Activated T-cell treated with anti-CD3 and anti-CD28 coated beads, Interleukin-2, amount 50 U/mL, for 4 hours (primary cell): ENCODE results near the gene TAS2R1. TPM values are rescaled to one million over a fixed set of nuclear protein-coding genes. Genes with fewer than 3 reads are reported as not detected.

ENCODE experiments used
- ATAC-seq, 2 donors: fragments of 200-7000 bp; cut with Tn5 transposase; one replicate each; pipeline ENCODE4 v1.10.0; 2021
- DNase-seq: peaks from one replicate; pipeline ENCODE4 v3.0.0-alpha.2; 2020
- H3K27me3 Mint-ChIP-seq: one replicate; pipeline ENCODE4 v1.8.0; 2021; ENCODE audit warnings: low read depth, mixed read lengths
- H3K36me3 Mint-ChIP-seq: one replicate; pipeline ENCODE4 v1.8.0; 2022; ENCODE audit warnings: mixed read lengths; ENCODE audit not compliant: insufficient read depth
- H3K4me1 Mint-ChIP-seq: one replicate; pipeline ENCODE4 v1.8.0; 2021; ENCODE audit warnings: low read depth, mixed read lengths
- H3K4me3 Mint-ChIP-seq: one replicate; pipeline ENCODE4 v1.8.0; 2021; ENCODE audit warnings: mild to moderate bottlenecking, moderate library complexity, mixed read lengths
- H3K9me3 Mint-ChIP-seq: one replicate; pipeline ENCODE4 v1.8.0; 2021; ENCODE audit warnings: mixed read lengths
- total RNA-seq, 3 donors: library from RNA; stranded (reverse); gene quantifications; one replicate each; pipeline ENCODE4 v1.2.1, GENCODE V29; 2021

TAS2R1 gene
- total RNA-seq, result not detected

DNA sequence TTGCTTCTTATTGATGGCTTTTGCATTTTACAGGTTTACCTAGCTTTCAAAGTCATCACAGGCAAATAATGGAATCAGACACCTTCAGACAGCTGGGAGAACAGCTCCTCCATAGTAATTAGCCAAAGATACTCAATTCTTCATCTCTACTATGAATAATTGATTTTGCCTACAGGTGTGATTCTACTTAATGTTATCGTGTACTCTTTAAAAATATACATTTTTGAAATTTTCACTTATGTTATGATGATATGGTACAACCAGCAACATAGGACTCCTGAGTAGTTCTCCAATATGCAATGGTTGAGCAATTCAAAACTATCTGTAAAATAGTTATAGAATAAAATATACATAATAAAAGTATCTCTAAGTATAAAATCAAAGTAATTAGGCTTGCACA is at the start of gene TAS2R1:
TAS2R1 (minus strand) TSS at position 101 of the 400 bp plus-strand sequence. CDS start 319 bp downstream, outside the sequence.
- no peak for ATAC-seq
- Mint-ChIP-seq H3K36me3 (no peaks in the 10 kb centered on the region), H3K4me3 (no peak within 1 kb of the TSS), H3K9me3 (peaks cover 35% of the 10 kb centered on the region), H3K27me3 (no peaks in the 10 kb centered on the region), H3K4me1 (no peaks in the 10 kb centered on the region)
- no peak for DNase-seq

GRCh38 chr5:9670371-9670770 is 40.2 kb upstream of the TAS2R1 start:
- no peak for ATAC-seq
- DNase-seq, result no peak
- H3K4me3 Mint-ChIP-seq, result no peak overlapping the region
- peaks cover 16% of the 10 kb centered on the region for H3K9me3 Mint-ChIP-seq
- H3K4me1 Mint-ChIP-seq, result no peaks in the 10 kb centered on the region
- H3K27me3 Mint-ChIP-seq, result no peaks in the 10 kb centered on the region
- no peaks in the 10 kb centered on the region for H3K36me3 Mint-ChIP-seq

DNA sequence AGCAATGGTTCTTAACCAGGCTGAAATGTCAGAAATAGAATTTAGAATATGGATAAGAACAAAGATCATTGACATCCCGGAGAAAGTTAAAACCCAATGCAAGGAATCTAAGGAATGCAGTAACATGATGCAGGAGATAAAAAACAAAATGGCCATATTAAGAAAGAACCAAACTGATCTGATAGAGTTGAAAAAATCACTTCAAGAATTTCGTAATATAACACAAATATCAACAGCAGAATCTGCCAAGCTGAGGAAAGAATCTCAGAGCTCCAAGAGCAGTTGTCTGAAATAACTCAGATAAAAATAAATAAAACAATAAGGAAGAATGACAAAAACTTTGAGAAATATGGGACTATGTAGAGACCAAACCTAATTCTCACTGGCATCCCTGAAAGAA is 37.8 kb upstream of the TAS2R1 start:
- no peaks in the 10 kb centered on the region for H3K27me3 Mint-ChIP-seq
- H3K9me3 Mint-ChIP-seq, result peaks cover 16% of the 10 kb centered on the region
- DNase-seq (no peak), ATAC-seq (no peak)
- H3K4me1 Mint-ChIP-seq, result no peaks in the 10 kb centered on the region
- no peaks in the 10 kb centered on the region for H3K36me3 Mint-ChIP-seq
- H3K4me3 Mint-ChIP-seq, result no peak overlapping the region

DNA sequence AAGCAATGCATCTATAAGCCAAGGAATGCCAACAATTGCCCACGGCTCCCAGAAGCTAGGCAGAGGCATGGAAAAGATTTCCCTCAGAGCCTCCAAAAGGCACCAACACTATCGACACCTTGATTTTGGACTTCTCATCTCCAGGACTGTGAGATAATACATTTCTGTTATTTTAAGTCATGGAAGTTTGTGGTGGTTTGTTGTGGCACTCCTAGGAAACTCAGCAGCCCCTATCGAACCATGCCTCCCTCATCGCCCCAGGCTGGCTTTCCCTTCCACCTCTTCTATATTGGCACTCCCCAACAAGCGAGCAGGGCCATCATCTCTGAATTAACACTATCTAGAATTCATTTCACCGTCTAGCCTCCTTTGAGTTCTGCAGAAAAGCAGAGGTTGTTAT is 33.7 kb upstream of the TAS2R1 start:
- no peak for DNase-seq
- ATAC-seq, result no peak
- Mint-ChIP-seq H3K4me3 (no peak overlapping the region), H3K9me3 (peaks cover 9% of the 10 kb centered on the region), H3K27me3 (no peaks in the 10 kb centered on the region), H3K4me1 (no peaks in the 10 kb centered on the region), H3K36me3 (no peaks in the 10 kb centered on the region)

GRCh38 chr5:9661316-9662015 is 31.3 kb upstream of the TAS2R1 start:
- Mint-ChIP-seq H3K4me1 (no peaks in the 10 kb centered on the region), H3K36me3 (no peaks in the 10 kb centered on the region), H3K9me3 (no peaks in the 10 kb centered on the region), H3K27me3 (no peaks in the 10 kb centered on the region), H3K4me3 (no peak overlapping the region)
- ATAC-seq, result no peak
- DNase-seq, result no peak

DNA sequence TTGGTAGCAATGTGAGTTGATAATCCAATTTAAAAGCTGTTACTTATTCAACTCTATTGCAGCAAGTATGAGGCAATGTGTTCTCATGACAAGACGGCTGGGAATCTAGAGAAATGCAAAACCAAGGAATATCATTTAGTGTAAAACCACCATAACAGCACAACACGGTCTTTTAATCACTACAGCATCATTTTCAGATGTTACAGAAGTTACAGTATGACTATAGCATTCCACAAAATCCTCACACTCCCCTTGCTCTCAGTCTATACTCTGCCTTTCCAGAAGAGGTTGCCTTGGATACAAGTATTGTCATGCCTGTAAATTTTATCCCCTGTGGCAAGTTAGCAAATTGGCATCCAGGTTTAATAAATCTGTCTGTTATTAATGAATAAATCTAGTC is 28.6 kb upstream of the TAS2R1 start:
- ATAC-seq (no peak), DNase-seq (no peak)
- no peak overlapping the region for H3K4me3 Mint-ChIP-seq
- H3K36me3 Mint-ChIP-seq, result no peaks in the 10 kb centered on the region
- no peaks in the 10 kb centered on the region for H3K27me3 Mint-ChIP-seq
- no peaks in the 10 kb centered on the region for H3K4me1 Mint-ChIP-seq
- no peaks in the 10 kb centered on the region for H3K9me3 Mint-ChIP-seq

GRCh38 chr5:9657819-9658218 is 27.7 kb upstream of the TAS2R1 start:
- DNase-seq (no peak), ATAC-seq (no peak)
- Mint-ChIP-seq H3K27me3 (no peaks in the 10 kb centered on the region), H3K36me3 (no peaks in the 10 kb centered on the region), H3K4me3 (no peak overlapping the region), H3K4me1 (no peaks in the 10 kb centered on the region), H3K9me3 (peaks cover 6% of the 10 kb centered on the region)

DNA sequence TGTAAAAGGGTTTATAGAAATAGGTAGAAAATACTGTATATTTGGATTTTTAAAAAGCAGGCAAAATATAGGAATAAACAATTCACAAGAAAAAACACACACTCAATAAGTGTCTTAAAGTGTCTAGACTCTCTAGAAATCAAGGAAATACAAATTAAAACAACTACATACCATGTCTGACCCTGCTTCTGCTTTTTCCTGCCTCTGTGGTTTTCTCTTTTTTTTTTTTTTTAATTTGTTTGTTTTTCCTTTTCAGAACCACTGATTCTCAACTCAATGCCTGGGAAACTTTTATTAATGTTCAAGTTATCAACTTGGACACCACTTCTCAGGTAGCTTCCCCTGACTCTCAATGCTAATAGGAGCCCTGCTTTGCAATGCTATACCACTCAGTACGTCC is 25.5 kb upstream of the TAS2R1 start:
- no peak for ATAC-seq
- peaks cover 6% of the 10 kb centered on the region for H3K9me3 Mint-ChIP-seq
- no peak overlapping the region for H3K4me3 Mint-ChIP-seq
- H3K4me1 Mint-ChIP-seq, result no peaks in the 10 kb centered on the region
- no peak for DNase-seq
- no peaks in the 10 kb centered on the region for H3K27me3 Mint-ChIP-seq
- H3K36me3 Mint-ChIP-seq, result no peaks in the 10 kb centered on the region

- DNase-seq (no peak), ATAC-seq (no peak)
- Mint-ChIP-seq H3K4me1 (no peaks in the 10 kb centered on the region), H3K27me3 (no peaks in the 10 kb centered on the region), H3K4me3 (no peak overlapping the region), H3K36me3 (peaks cover 2% of the 10 kb centered on the region), H3K9me3 (peaks cover 6% of the 10 kb centered on the region)
Measured at GRCh38 chr5:9654886-9655285, 24.7 kb upstream of the TAS2R1 start.

DNA sequence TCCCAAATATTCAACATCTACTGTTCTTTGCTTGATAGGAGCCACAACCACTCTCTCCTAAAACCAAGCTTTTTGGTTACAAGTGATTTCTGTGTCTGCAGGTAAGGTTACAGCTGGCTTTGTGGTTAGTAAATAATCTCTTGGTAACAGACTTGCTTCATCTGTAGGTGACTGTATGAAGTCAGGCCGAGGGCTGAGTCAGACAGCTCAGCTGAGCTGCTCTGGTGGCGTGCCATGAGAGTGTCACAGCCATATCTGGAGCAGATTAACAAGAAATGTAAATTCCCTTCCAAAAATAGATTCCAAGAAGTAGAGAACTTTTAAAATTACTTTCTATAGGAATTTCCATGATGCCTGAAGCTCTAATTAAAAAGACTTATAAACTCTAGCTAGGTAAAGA is 23.7 kb upstream of the TAS2R1 start:
- H3K9me3 Mint-ChIP-seq, result peaks cover 6% of the 10 kb centered on the region
- no peak overlapping the region for H3K4me3 Mint-ChIP-seq
- ATAC-seq (no peak), DNase-seq (no peak)
- H3K27me3 Mint-ChIP-seq, result no peaks in the 10 kb centered on the region
- peaks cover 2% of the 10 kb centered on the region for H3K36me3 Mint-ChIP-seq
- H3K4me1 Mint-ChIP-seq, result no peaks in the 10 kb centered on the region

GRCh38 chr5:9653061-9653460 is 22.9 kb upstream of the TAS2R1 start:
- ATAC-seq (no peak), DNase-seq (no peak)
- no peaks in the 10 kb centered on the region for H3K27me3 Mint-ChIP-seq
- no peak overlapping the region for H3K4me3 Mint-ChIP-seq
- peaks cover 2% of the 10 kb centered on the region for H3K36me3 Mint-ChIP-seq
- no peaks in the 10 kb centered on the region for H3K4me1 Mint-ChIP-seq
- peaks cover 6% of the 10 kb centered on the region for H3K9me3 Mint-ChIP-seq

GRCh38 chr5:9652295-9652694 is 22.1 kb upstream of the TAS2R1 start:
- Mint-ChIP-seq H3K36me3 (peaks cover 2% of the 10 kb centered on the region), H3K4me3 (no peak overlapping the region), H3K27me3 (no peaks in the 10 kb centered on the region), H3K4me1 (no peaks in the 10 kb centered on the region), H3K9me3 (peaks cover 6% of the 10 kb centered on the region)
- ATAC-seq (no peak), DNase-seq (no peak)

- DNase-seq, result no peak
- H3K4me3 Mint-ChIP-seq, result no peak overlapping the region
- H3K36me3 Mint-ChIP-seq, result peaks cover 2% of the 10 kb centered on the region
- H3K27me3 Mint-ChIP-seq, result no peaks in the 10 kb centered on the region
- H3K4me1 Mint-ChIP-seq, result no peaks in the 10 kb centered on the region
- H3K9me3 Mint-ChIP-seq, result no peaks in the 10 kb centered on the region
- no peak for ATAC-seq
Measured at GRCh38 chr5:9646843-9647242, 16.7 kb upstream of the TAS2R1 start.

- peaks cover 1% of the 10 kb centered on the region for H3K9me3 Mint-ChIP-seq
- H3K27me3 Mint-ChIP-seq, result no peaks in the 10 kb centered on the region
- no peaks in the 10 kb centered on the region for H3K36me3 Mint-ChIP-seq
Measured at GRCh38 chr5:9644630-9645029, 14.5 kb upstream of the TAS2R1 start.

DNA sequence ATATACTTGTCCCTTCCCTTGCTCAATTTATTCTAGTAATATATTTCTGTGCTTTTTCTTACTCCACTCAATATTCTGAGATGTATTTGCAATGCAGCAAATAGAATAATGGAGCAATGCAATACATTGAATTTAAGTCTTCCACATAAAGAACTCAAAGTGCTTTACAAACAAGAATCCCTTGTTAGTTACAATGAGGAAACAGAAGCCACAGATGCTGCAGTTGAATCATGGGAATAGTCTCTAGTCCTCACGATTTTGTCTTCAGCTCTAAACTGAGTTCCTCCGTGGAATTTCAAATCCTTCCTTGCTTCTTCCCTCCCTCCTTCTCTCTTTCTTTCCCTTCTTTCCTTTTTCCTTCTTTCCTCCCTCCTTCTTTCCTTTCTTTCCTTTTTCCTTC is 12.5 kb upstream of the TAS2R1 start:
- no peak overlapping the region for H3K4me3 Mint-ChIP-seq
- no peaks in the 10 kb centered on the region for H3K36me3 Mint-ChIP-seq
- H3K27me3 Mint-ChIP-seq, result no peaks in the 10 kb centered on the region

More at GRCh38 chr5:9644630-9645029, 14.5 kb upstream of the TAS2R1 start:
- H3K4me3 Mint-ChIP-seq, result no peak overlapping the region
- DNase-seq (no peak), ATAC-seq (no peak)
- no peaks in the 10 kb centered on the region for H3K4me1 Mint-ChIP-seq

More for the DNA sequence above, 12.5 kb upstream of the TAS2R1 start:
- H3K9me3 Mint-ChIP-seq, result peaks cover 14% of the 10 kb centered on the region
- no peaks in the 10 kb centered on the region for H3K4me1 Mint-ChIP-seq
- DNase-seq (no peak), ATAC-seq (no peak)
